GM10266 (cell line): Measurements from ENCODE around the gene ROGDI.
"Not testable (repeated sequence)": the region's sequence is repeated elsewhere in the genome, so short reads cannot be mapped to it uniquely, and the experiment has no call there.

Experiments
- DNase-seq: peaks from one replicate; pipeline ENCODE4 v3.0.0; 2012; ENCODE audit errors: extremely low spot score
- TF ChIP-seq, protein P1 (sequence below): IDR thresholded peaks from 2 replicates; pipeline ENCODE4 v1.5.1; 2012; ENCODE audit warnings: mild to moderate bottlenecking, low read depth; ENCODE audit not compliant: control insufficient read depth, insufficient read depth; ENCODE audit errors: missing control alignments

Gene ROGDI

DNA sequence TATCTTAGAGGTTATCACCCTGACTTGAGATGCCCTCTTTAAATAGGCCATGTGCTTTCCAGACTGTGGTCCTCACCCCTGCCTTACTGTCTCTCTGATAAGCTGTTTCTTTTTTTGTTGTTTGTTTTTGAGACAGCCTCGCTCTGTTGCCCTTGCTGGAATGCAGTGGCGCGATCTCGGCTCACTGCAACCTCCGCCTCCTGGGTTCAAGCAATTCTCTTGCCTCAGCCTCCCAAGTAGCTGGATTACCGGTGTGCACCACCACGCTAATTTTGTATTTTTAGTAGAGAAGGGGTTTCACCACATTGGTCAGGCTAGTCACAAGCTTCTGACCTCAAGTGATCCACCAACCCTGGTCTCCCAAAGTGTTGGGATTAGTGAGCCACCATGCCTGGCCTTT is 13.5 kb downstream of the ROGDI start:
- TF ChIP-seq, protein P1, sequence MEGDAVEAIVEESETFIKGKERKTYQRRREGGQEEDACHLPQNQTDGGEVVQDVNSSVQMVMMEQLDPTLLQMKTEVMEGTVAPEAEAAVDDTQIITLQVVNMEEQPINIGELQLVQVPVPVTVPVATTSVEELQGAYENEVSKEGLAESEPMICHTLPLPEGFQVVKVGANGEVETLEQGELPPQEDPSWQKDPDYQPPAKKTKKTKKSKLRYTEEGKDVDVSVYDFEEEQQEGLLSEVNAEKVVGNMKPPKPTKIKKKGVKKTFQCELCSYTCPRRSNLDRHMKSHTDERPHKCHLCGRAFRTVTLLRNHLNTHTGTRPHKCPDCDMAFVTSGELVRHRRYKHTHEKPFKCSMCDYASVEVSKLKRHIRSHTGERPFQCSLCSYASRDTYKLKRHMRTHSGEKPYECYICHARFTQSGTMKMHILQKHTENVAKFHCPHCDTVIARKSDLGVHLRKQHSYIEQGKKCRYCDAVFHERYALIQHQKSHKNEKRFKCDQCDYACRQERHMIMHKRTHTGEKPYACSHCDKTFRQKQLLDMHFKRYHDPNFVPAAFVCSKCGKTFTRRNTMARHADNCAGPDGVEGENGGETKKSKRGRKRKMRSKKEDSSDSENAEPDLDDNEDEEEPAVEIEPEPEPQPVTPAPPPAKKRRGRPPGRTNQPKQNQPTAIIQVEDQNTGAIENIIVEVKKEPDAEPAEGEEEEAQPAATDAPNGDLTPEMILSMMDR, result no peak
- DNase-seq, result no peak

DNA sequence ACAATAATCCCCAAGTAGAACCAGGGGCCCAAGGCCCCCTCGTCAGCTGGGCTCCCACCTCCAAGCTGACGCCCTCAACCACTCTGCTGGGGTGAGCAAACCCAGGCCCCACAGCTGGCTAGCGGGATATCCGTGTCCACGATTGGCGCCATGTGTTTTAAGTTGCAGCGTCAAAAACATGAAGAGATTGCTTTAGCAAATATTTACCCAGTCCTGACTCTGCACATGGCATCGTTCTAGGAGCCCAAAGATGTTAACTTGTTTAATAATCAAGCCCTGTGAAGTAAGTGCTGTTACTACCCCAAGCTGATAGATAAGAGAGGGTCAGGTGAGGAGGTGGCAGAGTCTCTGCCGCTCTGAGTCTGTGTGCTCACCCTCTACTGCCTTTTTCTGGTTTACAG is 13.9 kb downstream of the ROGDI start:
- TF ChIP-seq, protein P1, result no peak
- DNase-seq, result no peak

DNA sequence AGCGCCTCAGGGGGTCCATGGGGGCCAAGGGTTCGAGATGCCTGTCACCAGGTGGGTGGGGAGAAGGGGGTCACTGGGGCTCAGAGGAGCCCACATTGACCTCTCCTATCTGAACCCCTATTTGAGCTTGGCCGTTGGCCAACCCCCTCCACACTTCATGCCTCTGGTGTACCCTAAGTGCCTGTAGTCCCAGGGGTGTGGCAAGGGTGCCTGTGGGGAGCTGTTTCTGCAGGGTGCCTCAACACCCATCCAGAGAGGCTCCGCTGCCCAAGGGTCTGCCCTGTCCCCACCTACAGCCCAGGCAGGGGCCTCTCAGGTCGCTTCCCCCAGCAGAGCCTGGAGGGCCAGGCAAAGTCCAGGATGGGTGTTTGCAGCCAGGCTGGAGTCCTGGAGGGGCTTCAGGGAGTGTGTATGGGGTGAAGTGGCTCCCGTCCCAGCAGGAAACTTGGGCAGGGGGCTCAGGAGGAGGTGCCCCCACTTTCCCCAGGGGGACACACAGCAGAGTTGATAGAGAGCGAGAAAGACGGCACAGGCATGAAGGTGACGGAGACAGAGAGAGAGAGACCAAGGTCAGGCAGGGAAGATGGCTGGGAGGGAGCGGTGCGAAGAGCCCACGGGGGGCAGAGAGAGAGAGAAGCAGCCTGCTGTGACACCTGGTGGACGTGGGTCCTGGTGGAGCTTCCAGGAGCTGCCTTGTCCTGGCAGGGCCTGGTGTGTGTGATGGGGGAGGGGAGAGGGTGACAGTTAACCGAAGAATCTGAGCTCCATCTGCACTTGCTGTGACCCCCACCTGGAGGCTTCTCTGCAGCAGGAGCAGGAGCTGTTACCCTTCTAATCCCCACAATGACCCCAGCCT is 14.6 kb downstream of the ROGDI start, which contains the start of gene SEPTIN12:
SEPTIN12 (minus strand) TSS at position 719 of the 856 bp plus-strand sequence; CDS start at position 19, 700 bp downstream.
- DNase-seq, result no peak
- TF ChIP-seq, protein P1, result no peak

DNA sequence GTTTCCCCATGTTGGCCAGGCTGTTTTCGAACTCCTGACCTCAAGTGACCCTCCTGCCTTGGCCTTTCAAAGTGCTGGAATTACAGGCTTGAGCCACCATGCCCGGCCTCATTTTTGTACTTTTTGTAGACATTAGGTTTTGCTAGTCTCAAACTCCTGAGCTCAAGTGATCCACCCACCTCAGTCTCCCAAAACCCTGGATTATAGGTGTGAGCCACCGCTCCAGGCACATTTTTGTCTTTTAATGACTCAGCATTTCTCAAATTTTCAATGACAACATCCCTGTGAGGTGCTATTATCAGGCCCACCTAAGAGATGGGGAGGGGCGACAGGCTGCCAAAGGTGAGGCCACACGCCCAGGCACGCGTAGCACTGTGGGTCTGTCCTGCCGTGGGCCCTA is 15.4 kb downstream of the ROGDI start:
- no peak for DNase-seq
- TF ChIP-seq, protein P1, result no peak

DNA sequence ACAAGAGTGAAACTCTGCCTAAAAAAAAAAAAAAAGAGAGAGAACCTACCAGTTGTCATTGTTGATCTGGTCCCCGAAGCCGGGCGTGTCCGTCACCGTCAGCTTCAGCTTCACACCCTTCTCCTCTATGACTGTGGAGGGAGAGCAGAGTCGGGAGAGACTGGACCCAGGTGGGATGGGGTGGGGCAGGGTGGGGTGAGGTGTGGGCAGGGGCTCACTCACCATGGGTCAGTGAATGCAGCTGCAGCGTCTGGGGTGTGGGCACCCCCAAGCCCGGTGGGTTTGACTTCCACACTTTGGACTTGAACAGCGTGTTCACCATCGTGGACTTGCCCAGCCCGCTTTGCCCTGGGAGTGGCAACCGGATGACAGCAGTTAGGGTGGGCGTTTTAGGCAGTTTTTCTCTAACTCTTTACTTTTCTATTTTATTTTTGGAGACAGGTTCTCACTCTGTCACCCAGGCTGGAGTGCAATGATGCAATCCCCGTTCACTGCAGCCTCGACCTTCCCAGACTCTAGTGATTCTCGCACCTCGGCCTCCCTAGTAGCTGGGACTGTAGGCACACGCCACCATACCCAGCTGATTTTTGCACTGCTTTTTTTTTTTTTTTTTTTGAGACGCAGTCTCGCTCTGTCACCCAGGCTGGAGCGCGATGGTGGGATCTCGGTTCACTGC is 16.5 kb downstream of the ROGDI start:
- no peak for DNase-seq
- TF ChIP-seq, protein P1, result no peak

DNA sequence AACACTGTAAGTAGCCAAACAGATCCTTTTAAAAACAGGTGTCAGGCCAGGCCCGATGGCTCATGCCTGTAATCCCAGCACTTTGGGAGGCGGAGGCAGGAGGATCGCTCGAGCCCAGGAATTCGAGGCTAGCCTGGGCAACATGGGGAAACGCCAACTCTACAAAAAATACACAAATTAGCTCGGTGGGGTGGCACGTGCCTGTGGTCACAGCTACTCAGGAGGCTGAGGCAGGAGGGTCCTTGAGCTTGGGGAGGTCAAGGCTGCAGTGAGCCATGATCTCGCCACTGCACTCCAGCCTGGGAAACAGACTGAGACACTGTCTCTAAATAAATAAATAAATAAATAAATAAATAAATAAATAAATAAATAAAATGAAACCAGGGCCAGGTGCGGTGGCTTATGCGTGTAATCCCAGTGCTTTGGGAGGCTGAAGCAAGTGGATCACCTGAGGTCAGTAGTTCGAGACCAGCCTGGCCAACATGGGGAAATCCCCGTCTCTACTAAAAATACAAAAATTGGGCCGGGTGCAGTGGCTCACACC is 17.9 kb downstream of the ROGDI start:
- not testable (repeated sequence) for DNase-seq

DNA sequence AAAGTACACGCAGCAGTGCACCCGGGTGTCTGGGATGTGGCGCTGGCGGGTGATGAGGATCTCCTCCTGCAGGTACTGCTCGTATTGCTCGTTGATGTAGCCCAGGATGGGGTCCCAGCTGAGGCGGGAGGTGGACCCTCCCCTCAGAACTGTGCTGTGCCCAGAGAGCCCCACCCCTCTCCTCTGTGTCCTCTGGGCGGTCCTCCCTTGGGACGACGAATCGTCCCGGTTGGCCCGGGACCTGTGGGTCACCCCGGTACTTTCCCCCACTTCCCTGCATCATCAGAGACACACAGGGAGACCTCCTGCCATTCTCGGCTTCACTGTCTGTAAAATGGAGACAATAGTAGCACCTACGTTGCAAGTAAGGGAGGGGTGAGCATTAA is 18.5 kb downstream of the ROGDI start:
- DNase-seq, result no peak
- TF ChIP-seq, protein P1, result no peak
